K562 (cell line): ENCODE data around the gene CHRND. TPM values are rescaled to one million over a fixed set of nuclear protein-coding genes. Genes with fewer than 3 reads are reported as not detected.

Experiments used
- ATAC-seq: fragments of 200-7000 bp; cut with Tn5 transposase; 3 replicates; pipeline ENCODE4 v1.9.1; 2020; ENCODE audit warnings: moderate library complexity
- BruUV-seq: library from RNA; stranded (reverse); fragments of 400-500 nt; replicated peaks from 2 replicates; lab custom pipeline; 2021; lab: Mats Ljungman, UMichigan
- CTCF ChIA-PET: fragments of 300-600 bp; formaldehyde crosslinking; extraction: SDS; loops from one replicate; lab custom pipeline; 2021; ENCODE audit warnings: low intra/inter-chr PET ratio; lab: Yijun Ruan, JAX
- POLR2A ChIA-PET: fragments of 300-600, 350-650 bp; sonication (Branson Sonifier 250); formaldehyde crosslinking; extraction: SDS; loops from one replicate; lab custom pipeline; 2021; ENCODE audit warnings: antibody characterized with exemption, inconsistent platforms; lab: Yijun Ruan, JAX
- DNase-seq, 4 experiments: peaks; one replicate each; pipeline versions ENCODE4 v3.0.0 to v3.0.0-alpha.2; 2011 to 2018; ENCODE audit warnings: low spot score in 3 of 4, mixed read lengths in 3 of 4; ENCODE audit errors: extremely low read depth in 1 of 4
- FAIRE-seq: peaks from 2 replicates; lab custom pipeline; 2011; peaks lifted over from hg19 to GRCh38; lab: Jason Lieb, UNC
- H2AFZ ChIP-seq: 2 replicates; pipeline ENCODE4 v1.6.0; 2011; ENCODE audit warnings: low read depth, low read length, control low read depth, inconsistent platforms
- H3K27ac ChIP-seq: fragments of 200-600 bp; 3 replicates; pipeline ENCODE4 v1.8.0; 2011; ENCODE audit warnings: low read depth, mild to moderate bottlenecking, control low read depth, inconsistent platforms, low read length, moderate library complexity, mixed read lengths; ENCODE audit errors: extremely low read depth
- H3K27me3 ChIP-seq, 2 experiments: fragments of 300-600 bp in 1 of 2; 2 replicates in 1 of 2; 3 replicates in 1 of 2; pipeline versions ENCODE4 v1.6.0 to v1.8.0; 2011; ENCODE audit warnings: inconsistent platforms in 2 of 2, low read length in 2 of 2, mild to moderate bottlenecking in 1 of 2, mixed read lengths in 1 of 2, moderate library complexity in 1 of 2; ENCODE audit not compliant: control insufficient read depth in 2 of 2, insufficient read depth in 2 of 2
- H3K36me3 ChIP-seq: fragments of 300-600 bp; 3 replicates; pipeline ENCODE4 v1.8.0; 2011; ENCODE audit warnings: mild to moderate bottlenecking, low read length, inconsistent platforms; ENCODE audit not compliant: control insufficient read depth, insufficient read depth
- H3K4me1 ChIP-seq, 2 experiments: fragments of 200-600 bp in 1 of 2; replicated peaks in 1 of 2; 2 replicates in 1 of 2; 3 replicates in 1 of 2; pipeline versions ENCODE4 v1.5.1 to v1.8.0; 2011; ENCODE audit warnings: inconsistent platforms in 2 of 2, low read length in 2 of 2, mild to moderate bottlenecking in 1 of 2, mixed read lengths in 1 of 2, moderate library complexity in 1 of 2; ENCODE audit not compliant: control insufficient read depth in 2 of 2, insufficient read depth in 2 of 2
- H3K4me2 ChIP-seq: 2 replicates; pipeline ENCODE4 v1.6.1; 2011; ENCODE audit warnings: low read length, control low read depth, inconsistent platforms, mixed read lengths; ENCODE audit not compliant: insufficient read depth
- H3K4me3 ChIP-seq: fragments of 200-600 bp; sonication (generic), shearing (Covaris generic); 2 replicates; pipeline ENCODE4 v1.5.1; 2016; ENCODE audit warnings: control low read depth, inconsistent platforms
- H3K79me2 ChIP-seq: fragments of 200-600 bp; 3 replicates; pipeline ENCODE4 v1.8.0; 2011; ENCODE audit warnings: low read length, inconsistent platforms; ENCODE audit not compliant: control insufficient read depth, insufficient read depth
- H3K9ac ChIP-seq, 2 experiments: 2 replicates each; pipeline versions ENCODE4 v1.6.0 to v1.6.1; 2011; ENCODE audit warnings: low read depth in 2 of 2, low read length in 2 of 2, control low read depth in 1 of 2, inconsistent platforms in 1 of 2, mild to moderate bottlenecking in 1 of 2, mixed read lengths in 1 of 2; ENCODE audit not compliant: insufficient read depth in 1 of 2
- H3K9me1 ChIP-seq: one replicate; pipeline ENCODE4 v1.6.0; 2011; ENCODE audit warnings: inconsistent platforms, mild to moderate bottlenecking, low read length, moderate library complexity; ENCODE audit not compliant: control insufficient read depth, insufficient read depth
- H3K9me3 ChIP-seq: replicated peaks from 2 replicates; pipeline ENCODE4 v1.5.1; 2011; ENCODE audit warnings: low read depth, low read length, inconsistent platforms; ENCODE audit not compliant: control insufficient read depth, insufficient read depth
- H4K20me1 ChIP-seq: replicated peaks from 2 replicates; pipeline ENCODE4 v1.6.1; 2011; ENCODE audit warnings: low read length, inconsistent platforms, mixed read lengths; ENCODE audit not compliant: control insufficient read depth, insufficient read depth
- ATF7 ChIP-seq: fragments of 450-650 bp; IDR thresholded peaks from 2 replicates; pipeline ENCODE4 v1.7.1; 2014; ENCODE audit warnings: mild to moderate bottlenecking, moderate library complexity
- CREB1 ChIP-seq, 2 experiments: sonication (generic) in 1 of 2; formaldehyde crosslinking in 1 of 2; IDR thresholded peaks; 2 replicates each; pipeline versions ENCODE4 v1.6.1 to v1.8.0; 2012 to 2022; ENCODE audit warnings: inconsistent platforms in 1 of 2, mild to moderate bottlenecking in 1 of 2, missing genetic modification reagents in 1 of 2, moderate library complexity in 1 of 2
- MEIS2 ChIP-seq: fragments of 450-650 bp; IDR thresholded peaks from 2 replicates; pipeline ENCODE4 v1.6.1; 2014; ENCODE audit warnings: mild to moderate bottlenecking; ENCODE audit not compliant: partially characterized antibody
- PURB ChIP-seq: sonication (generic); formaldehyde crosslinking; IDR thresholded peaks from 2 replicates; pipeline ENCODE4 v1.9.0; 2021; ENCODE audit warnings: low read depth, mild to moderate bottlenecking, missing genetic modification reagents
- SREBF2 ChIP-seq: sonication (generic); formaldehyde crosslinking; IDR thresholded peaks from 2 replicates; pipeline ENCODE4 v1.4.0; 2020; ENCODE audit warnings: mild to moderate bottlenecking, missing genetic modification reagents
- SRSF1 ChIP-seq: fragments of 200-400 bp; formaldehyde crosslinking; IDR thresholded peaks from 2 replicates; pipeline ENCODE4 v1.6.1; 2017; ENCODE audit warnings: mild to moderate bottlenecking, low read depth, low read length, moderate library complexity
- STAT5B ChIP-seq: fragments of 250-450 bp; sonication (Bioruptor Pico); IDR thresholded peaks from 2 replicates; pipeline ENCODE4 v1.8.0; 2021; ENCODE audit warnings: mild to moderate bottlenecking, inconsistent platforms
- ZFP1 ChIP-seq: fragments of 450-650 bp; formaldehyde crosslinking; IDR thresholded peaks from 2 replicates; pipeline ENCODE4 v1.4.0; 2020; ENCODE audit warnings: mild to moderate bottlenecking, mixed read lengths
- ZNF133 ChIP-seq: fragments of 250-450 bp; sonication (Bioruptor Pico); IDR thresholded peaks from 2 replicates; pipeline ENCODE4 v1.4.0; 2020; ENCODE audit warnings: mild to moderate bottlenecking
- ZNF143 ChIP-seq: sonication (generic); formaldehyde crosslinking; IDR thresholded peaks from 2 replicates; pipeline ENCODE4 v1.9.0; 2022; ENCODE audit warnings: mild to moderate bottlenecking, missing genetic modification reagents
- WGBS: fragments of 100-300 bp; shearing (Covaris generic); methylation state at CpG from one replicate; pipeline ENCODE4 v1.1.6; 2016; ENCODE audit warnings: low coverage, mixed read lengths; ENCODE audit not compliant: insufficient coverage; ENCODE audit errors: missing lambda C conversion rate; 5-methylcytosine and 5-hydroxymethylcytosine counted together
- in situ Hi-C: fragments of 300-500 bp; cut with MboI; formaldehyde crosslinking; loops from 4 replicates; pipeline ENCODE4 v1.15.0; 2018; ENCODE audit warnings: inconsistent platforms, mixed read lengths
- intact Hi-C: fragments of 100-400 bp; cut with micrococcal nuclease; formaldehyde crosslinking; loops from 2 replicates; pipeline ENCODE4 v1.14.2; 2022
- polyA plus RNA-seq, 8 experiments: library from polyadenylated mRNA; depleted of rRNA in 4 of 8; stranded (reverse) in 5 of 8; unstranded in 3 of 8; fragments of >200 nt; fragmentation: Nextera tagmentation in 2 of 8; fragmentation: Illumina TruSeq in 1 of 8; extraction: Ambion mirVana in 2 of 8; extraction: Trizol in 1 of 8; gene quantifications; 2 replicates each; pipeline versions ENCODE4 v1.2.1 to v1.2.3, GENCODE V29; 2011 to 2014; ENCODE audit warnings: inconsistent platforms in 1 of 8, missing spikeins in 1 of 8
- total RNA-seq, 7 experiments: library from RNA; depleted of rRNA in 6 of 7; stranded (reverse); fragments of >200 nt in 6 of 7; fragmentation: Illumina TruSeq in 2 of 7; extraction: Trizol in 2 of 7; gene quantifications; 2 replicates each; pipeline versions ENCODE4 v1.2.1 to v1.2.3, GENCODE V29; 2011 to 2021; ENCODE audit warnings: low replicate concordance in 1 of 7
- TF ChIP-seq, protein P1 (sequence below): IDR thresholded peaks from 2 replicates; pipeline ENCODE4 v1.6.1; 2012; ENCODE audit warnings: low read depth, low read length, improper control_type of control experiment, borderline replicate concordance
- TF ChIP-seq, protein P2 (sequence below): fragments of 250-450 bp; sonication (Bioruptor Pico); IDR thresholded peaks from 2 replicates; pipeline ENCODE4 v1.4.0; 2020

The CHRND gene
- total and polyA plus RNA-seq, 9 of the 15 experiments (the other 6 are each of a cell fraction or from before 2014, with no cell fraction given): not detected

DNA sequence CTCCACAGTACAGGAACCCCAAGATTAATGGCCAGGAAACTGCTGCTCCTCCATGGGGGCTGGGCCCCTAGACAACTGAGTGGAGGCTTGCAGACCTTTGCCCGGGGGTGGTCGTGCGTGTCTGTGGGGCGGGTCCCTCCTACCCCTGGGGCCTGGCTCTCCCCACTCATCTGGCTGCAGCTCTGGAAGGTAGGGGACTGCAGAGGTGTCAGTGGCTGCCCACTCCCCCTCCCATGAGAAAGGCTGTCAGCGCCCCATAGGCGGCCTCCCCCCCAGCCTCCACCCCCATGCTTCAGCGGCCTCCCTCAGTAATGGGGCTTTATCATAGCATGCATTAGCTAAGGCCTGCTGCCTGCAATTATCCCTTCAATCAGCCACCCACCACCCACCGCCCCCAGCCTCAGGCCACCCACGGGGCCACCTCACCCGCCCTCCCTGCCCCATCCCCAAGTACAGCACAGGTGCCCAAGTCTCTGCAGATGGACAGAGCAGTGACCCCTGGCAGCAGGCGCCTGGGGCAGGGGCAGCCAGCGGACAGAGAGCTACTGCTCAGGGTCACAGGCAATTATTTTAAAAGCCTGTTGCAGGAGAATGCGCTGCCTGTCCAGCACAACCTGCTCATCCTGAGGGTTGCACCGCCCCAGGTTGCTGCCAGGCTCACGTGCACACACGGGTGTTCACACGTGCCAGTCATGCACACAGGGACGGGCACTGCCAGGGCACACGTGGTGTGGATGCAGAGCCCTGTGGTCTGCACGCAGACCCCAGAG is 29.3 kb upstream of the CHRND start:
- Histone ChIP-seq H2AFZ (no peak overlapping the region), H3K9me3 (no peaks in the 10 kb centered on the region), H4K20me1 (no peaks in the 10 kb centered on the region), H3K79me2 (no peaks in the 10 kb centered on the region), H3K9ac (no peak overlapping the region), H3K9me1 (no peaks in the 10 kb centered on the region), H3K4me3 (no peak overlapping the region), H3K27me3 (peaks cover 0 to 33% of the 10 kb centered on the region in 2 experiments; a peak in 2 of 5 replicates), H3K27ac (no peak overlapping the region), H3K4me1 (no peaks in the 10 kb centered on the region), H3K36me3 (no peaks in the 10 kb centered on the region), H3K4me2 (no peak overlapping the region)
- POLR2A ChIA-PET: no interaction called here
- intact Hi-C loops (no loop called here), in situ Hi-C loops (no loop called here)
- FAIRE-seq (no peak), ATAC-seq (no peak), DNase-seq (no peak)
- 1% methylated on average over 13 of the region's 20 CpGs for WGBS
- no TSS peak for BruUV-seq
- CTCF ChIA-PET: no interaction called here
- TF ChIP-seq ATF7: no peak

DNA sequence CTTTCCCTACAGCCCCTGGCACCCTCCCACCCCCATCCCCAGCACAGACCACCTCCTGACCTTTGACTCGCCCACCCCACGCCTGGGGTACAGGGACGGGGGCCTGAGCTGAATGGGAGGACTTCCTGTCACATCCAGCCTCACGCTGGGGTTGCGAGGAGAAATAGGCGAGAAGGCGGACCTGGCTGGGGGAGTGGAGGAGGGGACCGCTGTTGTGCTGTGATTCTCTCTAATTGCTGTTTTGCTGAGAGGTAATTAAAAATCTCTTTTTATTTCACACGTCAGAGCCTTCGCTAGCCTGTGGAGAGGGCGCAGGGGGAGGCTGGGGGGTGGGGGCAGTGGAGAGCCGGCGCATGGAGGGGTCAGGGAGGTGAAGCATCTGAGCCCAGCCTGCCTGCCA is 28.6 kb upstream of the CHRND start:
- Histone ChIP-seq H3K9me3 (no peaks in the 10 kb centered on the region), H3K4me1 (peaks cover 0 to under 1% of the 10 kb centered on the region in 2 experiments; a peak in 1 of 5 replicates), H3K4me3 (no peak overlapping the region), H2AFZ (no peak overlapping the region), H3K79me2 (no peaks in the 10 kb centered on the region), H3K9ac (no peak overlapping the region), H3K27me3 (peaks cover 0 to 33% of the 10 kb centered on the region in 2 experiments; a peak in 2 of 5 replicates), H3K9me1 (no peaks in the 10 kb centered on the region), H3K36me3 (no peaks in the 10 kb centered on the region), H4K20me1 (no peaks in the 10 kb centered on the region), H3K27ac (no peak overlapping the region), H3K4me2 (no peak overlapping the region)
- CTCF ChIA-PET: no interaction called here
- POLR2A ChIA-PET: no interaction called here
- DNase-seq (no peak), FAIRE-seq (no peak), ATAC-seq (no peak)
- in situ Hi-C loops: no loop called here
- no TSS peak for BruUV-seq
- 4% methylated on average over 9 of the region's 13 CpGs for WGBS
- intact Hi-C loops: no loop called here
- no peak for TF ChIP-seq ZNF133 (CRISPR knock-in tag)
- TF ChIP-seq SRSF1: no peak
- TF ChIP-seq SREBF2: no peak
- TF ChIP-seq, protein P1, sequence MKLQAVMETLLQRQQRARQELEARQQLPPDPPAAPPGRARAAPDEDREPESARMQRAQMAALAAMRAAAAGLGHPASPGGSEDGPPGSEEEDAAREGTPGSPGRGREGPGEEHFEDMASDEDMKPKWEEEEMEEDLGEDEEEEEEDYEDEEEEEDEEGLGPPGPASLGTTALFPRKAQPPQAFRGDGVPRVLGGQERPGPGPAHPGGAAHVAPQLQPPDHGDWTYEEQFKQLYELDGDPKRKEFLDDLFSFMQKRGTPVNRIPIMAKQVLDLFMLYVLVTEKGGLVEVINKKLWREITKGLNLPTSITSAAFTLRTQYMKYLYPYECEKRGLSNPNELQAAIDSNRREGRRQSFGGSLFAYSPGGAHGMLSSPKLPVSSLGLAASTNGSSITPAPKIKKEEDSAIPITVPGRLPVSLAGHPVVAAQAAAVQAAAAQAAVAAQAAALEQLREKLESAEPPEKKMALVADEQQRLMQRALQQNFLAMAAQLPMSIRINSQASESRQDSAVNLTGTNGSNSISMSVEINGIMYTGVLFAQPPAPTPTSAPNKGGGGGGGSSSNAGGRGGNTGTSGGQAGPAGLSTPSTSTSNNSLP: no peak
- TF ChIP-seq, protein P2, sequence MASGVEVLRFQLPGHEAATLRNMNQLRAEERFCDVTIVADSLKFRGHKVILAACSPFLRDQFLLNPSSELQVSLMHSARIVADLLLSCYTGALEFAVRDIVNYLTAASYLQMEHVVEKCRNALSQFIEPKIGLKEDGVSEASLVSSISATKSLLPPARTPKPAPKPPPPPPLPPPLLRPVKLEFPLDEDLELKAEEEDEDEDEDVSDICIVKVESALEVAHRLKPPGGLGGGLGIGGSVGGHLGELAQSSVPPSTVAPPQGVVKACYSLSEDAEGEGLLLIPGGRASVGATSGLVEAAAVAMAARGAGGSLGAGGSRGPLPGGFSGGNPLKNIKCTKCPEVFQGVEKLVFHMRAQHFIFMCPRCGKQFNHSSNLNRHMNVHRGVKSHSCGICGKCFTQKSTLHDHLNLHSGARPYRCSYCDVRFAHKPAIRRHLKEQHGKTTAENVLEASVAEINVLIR (CRISPR knock-in tag): no peak
- no peak for TF ChIP-seq MEIS2
- TF ChIP-seq ZFP1 (CRISPR knock-in tag): no peak
- TF ChIP-seq ZNF143 (CRISPR knock-in tag): no peak
- TF ChIP-seq PURB (CRISPR knock-in tag): no peak
- no peak for TF ChIP-seq CREB1 (IDR thresholded peaks at IDR 0.05)
- TF ChIP-seq CREB1 (CRISPR knock-in tag; IDR thresholded peaks at IDR 0.05): no peak
- no peak for TF ChIP-seq STAT5B (CRISPR knock-in tag)
